MCF 10A (cell line): ENCODE data around the gene ARVCF. TPM values are rescaled to one million over a fixed set of nuclear protein-coding genes. Genes with fewer than 3 reads are reported as not detected.

Experiments
- BruUV-seq: library from RNA; stranded (reverse); fragments of 400-500 nt; replicated peaks from 2 replicates; lab custom pipeline; 2021; lab: Mats Ljungman, UMichigan
- CTCF ChIA-PET: fragments of 300-600 bp; sonication (Branson Sonifier 250); formaldehyde crosslinking; extraction: SDS; loops from one replicate; lab custom pipeline; 2021; ENCODE audit warnings: antibody characterized with exemption, inconsistent platforms; lab: Yijun Ruan, JAX
- POLR2A ChIA-PET: fragments of 300-600, 350-650 bp; sonication (Branson Sonifier 250); formaldehyde crosslinking; extraction: SDS; loops from one replicate; lab custom pipeline; 2020; ENCODE audit warnings: antibody characterized with exemption, inconsistent platforms; lab: Yijun Ruan, JAX
- DNase-seq: peaks from one replicate; pipeline ENCODE4 v3.0.0-alpha.2; 2018; ENCODE audit not compliant: unreplicated experiment
- H3K27ac Mint-ChIP-seq: one replicate; pipeline ENCODE4 v1.8.0; 2022; ENCODE audit warnings: mild to moderate bottlenecking, low read depth, mixed read lengths; ENCODE audit not compliant: unreplicated experiment
- H3K27me3 Mint-ChIP-seq: one replicate; pipeline ENCODE4 v1.8.0; 2022; ENCODE audit warnings: mixed read lengths; ENCODE audit not compliant: insufficient read depth, unreplicated experiment
- H3K36me3 Mint-ChIP-seq: one replicate; pipeline ENCODE4 v1.8.0; 2022; ENCODE audit warnings: mild to moderate bottlenecking, moderate library complexity, mixed read lengths; ENCODE audit not compliant: insufficient read depth, unreplicated experiment
- H3K4me1 Mint-ChIP-seq: one replicate; pipeline ENCODE4 v1.8.0; 2022; ENCODE audit warnings: mixed read lengths; ENCODE audit not compliant: insufficient read depth, unreplicated experiment
- H3K4me3 Mint-ChIP-seq: one replicate; pipeline ENCODE4 v1.8.0; 2022; ENCODE audit warnings: mild to moderate bottlenecking, moderate library complexity, mixed read lengths; ENCODE audit not compliant: unreplicated experiment
- H3K9me3 Mint-ChIP-seq: one replicate; pipeline ENCODE4 v1.8.0; 2022; ENCODE audit warnings: mixed read lengths; ENCODE audit not compliant: unreplicated experiment
- CTCF ChIP-seq: fragments of 200-600 bp; IDR thresholded peaks from one replicate; pipeline ENCODE4 v1.8.0; 2022; ENCODE audit warnings: antibody characterized with exemption, mild to moderate bottlenecking; ENCODE audit not compliant: unreplicated experiment
- intact Hi-C: fragments of 100-400 bp; cut with micrococcal nuclease; formaldehyde crosslinking; loops from 2 replicates; pipeline ENCODE4 v1.14.1; 2022
- total RNA-seq: library from RNA; stranded (reverse); gene quantifications from 2 replicates; pipeline ENCODE4 v1.2.3, GENCODE V29; 2022

Gene ARVCF
- total RNA-seq, 1 experiment from 2014 or later, result 7.5 TPM

GRCh38 chr22:20012741-20013331 is 3.8 kb downstream of the ARVCF start:
- no peaks in the 10 kb centered on the region for H3K9me3 Mint-ChIP-seq
- H3K4me1 Mint-ChIP-seq, result peaks cover 9% of the 10 kb centered on the region
- H3K27me3 Mint-ChIP-seq, result no peaks in the 10 kb centered on the region
- no TSS peak for BruUV-seq
- ChIA-PET POLR2A (interaction anchor here (0.7 kb wide), 1 partner anchor 41 kb away, joined by 3 read pairs; no protein-coding TSS in a partner anchor), CTCF (interaction anchor here (0.6 to 0.8 kb wide), 2 partner anchors 34 to 59 kb away, joined by 3 read pairs; no protein-coding TSS in a partner anchor)
- no peak for TF ChIP-seq CTCF
- H3K27ac Mint-ChIP-seq, result no peak overlapping the region
- intact Hi-C loops, result no loop called here
- H3K36me3 Mint-ChIP-seq, result no peaks in the 10 kb centered on the region
- H3K4me3 Mint-ChIP-seq, result no peak overlapping the region
- no peak for DNase-seq

- peaks cover 9% of the 10 kb centered on the region for H3K4me1 Mint-ChIP-seq
- H3K27ac Mint-ChIP-seq, result no peak overlapping the region
- no peaks in the 10 kb centered on the region for H3K9me3 Mint-ChIP-seq
- BruUV-seq, result no TSS peak
- H3K36me3 Mint-ChIP-seq, result no peaks in the 10 kb centered on the region
- no peak overlapping the region for H3K4me3 Mint-ChIP-seq
- H3K27me3 Mint-ChIP-seq, result no peaks in the 10 kb centered on the region
- intact Hi-C loops, result no loop called here
- ChIA-PET POLR2A (interaction anchor here (0.7 kb wide), 1 partner anchor 40 kb away, joined by 3 read pairs; no protein-coding TSS in a partner anchor), CTCF (interaction anchor here (0.6 to 0.8 kb wide), 2 partner anchors 29 to 34 kb away, joined by 3 read pairs; no protein-coding TSS in a partner anchor)
- no peak for TF ChIP-seq CTCF
- DNase-seq, result no peak
Measured at GRCh38 chr22:20011993-20012740, 4.5 kb downstream of the ARVCF start.

GRCh38 chr22:20011123-20011992 is 5.3 kb downstream of the ARVCF start:
- DNase-seq, result no peak
- CTCF ChIA-PET, result no interaction called here
- Mint-ChIP-seq H3K27me3 (no peaks in the 10 kb centered on the region), H3K4me1 (peaks cover 9% of the 10 kb centered on the region), H3K9me3 (no peaks in the 10 kb centered on the region), H3K36me3 (no peaks in the 10 kb centered on the region), H3K27ac (no peak overlapping the region), H3K4me3 (no peak overlapping the region)
- TF ChIP-seq CTCF, result no peak
- POLR2A ChIA-PET, result interaction anchor here (1.5 kb wide), 1 partner anchor 11 kb away, joined by 6 read pairs; no protein-coding TSS in a partner anchor
- intact Hi-C loops, result no loop called here
- BruUV-seq, result no TSS peak
